AG09319 (cell line): Measurements from ENCODE around the gene LMOD2.

Experiments
- DNase-seq: peaks from one replicate; pipeline ENCODE4 v3.0.0-alpha.2; 2010; ENCODE audit warnings: low read depth; ENCODE audit errors: extremely low read depth
- TF ChIP-seq, protein P1 (sequence below): IDR thresholded peaks from 2 replicates; pipeline ENCODE4 v1.5.1; 2011; ENCODE audit warnings: low read depth, mild to moderate bottlenecking, inconsistent platforms, low read length, moderate library complexity

The LMOD2 gene

GRCh38 chr7:123669485-123669884, 13.8 kb downstream of the LMOD2 start:
- DNase-seq, result no peak
- TF ChIP-seq, protein P1, sequence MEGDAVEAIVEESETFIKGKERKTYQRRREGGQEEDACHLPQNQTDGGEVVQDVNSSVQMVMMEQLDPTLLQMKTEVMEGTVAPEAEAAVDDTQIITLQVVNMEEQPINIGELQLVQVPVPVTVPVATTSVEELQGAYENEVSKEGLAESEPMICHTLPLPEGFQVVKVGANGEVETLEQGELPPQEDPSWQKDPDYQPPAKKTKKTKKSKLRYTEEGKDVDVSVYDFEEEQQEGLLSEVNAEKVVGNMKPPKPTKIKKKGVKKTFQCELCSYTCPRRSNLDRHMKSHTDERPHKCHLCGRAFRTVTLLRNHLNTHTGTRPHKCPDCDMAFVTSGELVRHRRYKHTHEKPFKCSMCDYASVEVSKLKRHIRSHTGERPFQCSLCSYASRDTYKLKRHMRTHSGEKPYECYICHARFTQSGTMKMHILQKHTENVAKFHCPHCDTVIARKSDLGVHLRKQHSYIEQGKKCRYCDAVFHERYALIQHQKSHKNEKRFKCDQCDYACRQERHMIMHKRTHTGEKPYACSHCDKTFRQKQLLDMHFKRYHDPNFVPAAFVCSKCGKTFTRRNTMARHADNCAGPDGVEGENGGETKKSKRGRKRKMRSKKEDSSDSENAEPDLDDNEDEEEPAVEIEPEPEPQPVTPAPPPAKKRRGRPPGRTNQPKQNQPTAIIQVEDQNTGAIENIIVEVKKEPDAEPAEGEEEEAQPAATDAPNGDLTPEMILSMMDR, result no peak

- TF ChIP-seq, protein P1, result no peak
- DNase-seq, result no peak
Measured at GRCh38 chr7:123673137-123673732, 17.6 kb downstream of the LMOD2 start.

DNA sequence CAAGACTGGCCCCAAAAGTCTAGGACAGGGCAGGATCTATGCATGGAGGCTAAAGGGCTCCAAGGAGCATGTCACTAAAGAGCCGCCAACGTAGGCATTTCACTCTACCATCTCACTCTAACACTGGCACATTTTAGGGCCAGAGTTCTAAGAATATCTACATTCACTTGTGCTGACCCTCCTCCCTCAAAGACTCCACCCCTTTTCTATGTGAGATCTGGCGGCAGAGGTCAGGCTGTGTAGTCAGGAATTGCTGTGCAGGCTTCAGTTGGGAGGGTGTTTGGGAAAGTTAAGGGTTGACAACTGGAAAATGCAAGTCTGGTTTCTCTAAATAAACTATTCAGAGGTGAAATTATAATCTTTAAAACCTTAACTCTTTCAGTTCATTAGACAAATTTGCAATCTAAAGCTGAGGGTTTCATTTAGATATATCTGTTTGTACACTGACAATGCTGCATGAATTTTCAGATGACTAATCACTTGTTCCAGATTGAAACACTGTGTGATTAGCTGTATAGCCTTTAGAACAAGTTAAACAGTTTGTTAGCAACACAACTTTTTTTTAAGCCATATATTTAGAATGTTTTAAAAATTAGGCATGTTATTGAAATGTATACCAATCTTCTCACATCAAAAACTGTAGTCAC, 18.2 kb downstream of the LMOD2 start:
- DNase-seq, result no peak
- TF ChIP-seq, protein P1, result no peak

DNA sequence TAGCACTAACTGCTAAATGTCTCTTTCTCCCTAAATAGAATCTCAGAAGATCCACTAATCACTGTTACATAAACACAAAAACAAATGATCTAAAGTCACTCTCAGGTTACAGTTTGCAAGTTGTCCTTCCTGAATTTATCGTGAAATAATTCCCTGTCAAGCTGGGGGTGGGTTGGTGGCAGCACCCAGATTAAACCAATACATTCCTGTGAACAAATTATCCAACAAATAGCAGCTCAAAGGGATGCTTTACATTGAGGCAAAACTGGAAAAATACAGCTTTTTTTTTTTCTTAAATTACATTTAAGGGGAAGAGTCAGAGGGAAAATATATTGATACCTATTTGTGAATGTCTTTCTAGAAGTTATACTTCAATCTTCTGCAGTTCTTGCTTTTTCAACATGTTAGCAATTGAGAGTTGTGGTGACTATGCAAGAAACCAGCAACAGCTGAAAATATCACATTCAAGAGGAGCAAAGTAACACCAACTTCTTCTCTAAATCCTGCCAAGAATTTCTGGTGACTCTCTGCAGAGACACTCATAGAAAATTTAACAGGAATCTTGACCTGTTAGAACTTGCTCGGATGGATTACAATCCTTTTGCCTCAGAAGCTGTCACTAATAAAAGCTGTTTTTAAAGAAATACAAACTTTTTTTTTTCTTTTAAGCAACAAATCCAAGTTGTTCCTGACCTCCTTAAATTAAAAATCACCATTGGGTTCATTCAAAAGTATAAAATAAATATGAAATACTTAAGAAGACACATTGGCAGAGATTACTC, 18.9 kb downstream of the LMOD2 start:
- TF ChIP-seq, protein P1, result no peak
- DNase-seq, result no peak

- TF ChIP-seq, protein P1, result no peak
- DNase-seq, result no peak
Measured at GRCh38 chr7:123675181-123675473, 19.5 kb downstream of the LMOD2 start.

DNA sequence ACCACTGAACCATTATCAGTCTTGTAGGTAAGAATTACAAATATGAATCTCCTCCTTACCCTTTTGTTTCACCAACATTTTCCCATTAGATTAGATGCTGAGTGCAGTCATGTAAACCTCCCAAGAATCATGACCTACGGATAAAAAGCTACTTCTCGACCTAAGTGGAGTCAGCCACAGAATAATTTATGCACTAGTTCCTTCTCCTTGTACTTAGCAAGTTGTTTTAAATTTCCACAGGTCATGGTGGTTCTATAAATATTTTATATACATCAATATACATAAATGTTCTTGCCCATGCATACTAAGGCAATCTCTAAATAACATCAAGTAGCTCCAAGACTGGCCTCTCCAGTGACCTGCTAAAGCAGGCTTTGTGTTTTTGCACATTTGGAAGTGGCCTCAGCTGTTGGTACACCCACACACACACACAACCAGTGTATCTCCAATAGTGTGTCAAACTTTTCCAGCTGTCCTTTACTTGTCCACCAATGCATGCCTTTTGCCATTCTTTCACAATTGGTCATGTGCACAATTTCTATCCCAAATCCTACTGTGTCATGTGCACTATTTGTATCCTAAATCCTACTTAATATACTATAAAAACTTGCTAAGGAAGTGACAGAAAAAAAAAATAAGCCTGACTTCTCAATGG, 21.5 kb downstream of the LMOD2 start:
- no peak for DNase-seq
- TF ChIP-seq, protein P1, result no peak

- TF ChIP-seq, protein P1, result no peak
- DNase-seq, result no peak
Measured at GRCh38 chr7:123679614-123680013, 23.9 kb downstream of the LMOD2 start.
